Activated effector memory CD4-positive, alpha-beta T cell treated with anti-CD3 and anti-CD28 coated beads, Interleukin-2, amount 50 U/mL, for 16 hours (primary cell): ENCODE measurements around the gene UBE2F.
A peak's percentile ranks its signal among the peaks of the same experiment; 100 is the strongest.
"Not testable (repeated sequence)": the region's sequence is repeated elsewhere in the genome, so short reads cannot be mapped to it uniquely, and the experiment has no call there.

Experiments used
- DNase-seq: peaks from one replicate; pipeline ENCODE4 v3.0.0-alpha.2; 2020

Gene UBE2F

GRCh38 chr2:237946423-237946822, 20.4 kb upstream of the UBE2F start:
- DNase-seq = no peak

GRCh38 chr2:237951354-237951753, 15.5 kb upstream of the UBE2F start:
- DNase-seq = not testable (repeated sequence)

- no peak for DNase-seq
These were observed 14.9 kb upstream of the UBE2F start for GRCh38 chr2:237951878-237952277.

GRCh38 chr2:237952851-237953250, 14.0 kb upstream of the UBE2F start:
- no peak for DNase-seq

- DNase-seq = peak; percentile 62
These were observed 11.0 kb upstream of the UBE2F start for GRCh38 chr2:237955640-237956401.

- DNase-seq = no peak
These were observed 10.4 kb upstream of the UBE2F start for GRCh38 chr2:237956402-237956736.

- peak; percentile 0 for DNase-seq
These were observed 5.2 kb upstream of the UBE2F start for GRCh38 chr2:237961637-237962036.

GRCh38 chr2:237962432-237963084, 4.3 kb upstream of the UBE2F start:
- DNase-seq = peak; percentile 21

GRCh38 chr2:237963490-237963991, 3.3 kb upstream of the UBE2F start:
- DNase-seq = not testable (repeated sequence)

- peak; percentile 3 for DNase-seq
These were observed 2.6 kb upstream of the UBE2F start for GRCh38 chr2:237964194-237964577.

- peak; percentile 51 for DNase-seq
These were observed 2.0 kb upstream of the UBE2F start for GRCh38 chr2:237964578-237965404.

- peak; percentile 60 for DNase-seq
These were observed 970 bp upstream of the UBE2F start for GRCh38 chr2:237965844-237966243.

GRCh38 chr2:237966250-237966564, 607 bp upstream of the UBE2F start:
- no peak for DNase-seq

GRCh38 chr2:237967463-237967951, 693 bp downstream of the UBE2F start:
- peak; percentile 71 for DNase-seq

- peak; percentile 73 for DNase-seq
These were observed 1.4 kb downstream of the UBE2F start for GRCh38 chr2:237968048-237968862.

GRCh38 chr2:237971661-237972060, 4.8 kb downstream of the UBE2F start:
- DNase-seq = no peak

- no peak for DNase-seq
These were observed 5.4 kb downstream of the UBE2F start for GRCh38 chr2:237972211-237972610.

GRCh38 chr2:237972936-237973335, 6.1 kb downstream of the UBE2F start:
- no peak for DNase-seq

GRCh38 chr2:237977380-237977779, 10.6 kb downstream of the UBE2F start:
- DNase-seq = no peak

- DNase-seq = peak; percentile 50
These were observed 11.4 kb downstream of the UBE2F start for GRCh38 chr2:237978058-237978712.

- DNase-seq = peak; percentile 46
These were observed 12.5 kb downstream of the UBE2F start for GRCh38 chr2:237979331-237979730.

GRCh38 chr2:237980087-237980486, 13.3 kb downstream of the UBE2F start:
- DNase-seq = no peak
